K562 (cell line): ENCODE measurements around the gene FAM110D. TPM values are rescaled to one million over a fixed set of nuclear protein-coding genes. Genes with fewer than 3 reads are reported as not detected.

Experiments
- DPF2 ChIP-seq: fragments of 450-650 bp; IDR thresholded peaks from 2 replicates; pipeline ENCODE4 v1.6.1; 2016
- HDAC2 ChIP-seq: fragments of 450-650 bp; IDR thresholded peaks from 2 replicates; pipeline ENCODE4 v1.6.1; 2016; ENCODE audit warnings: mild to moderate bottlenecking
- HDAC8 ChIP-seq: fragments of 450-650 bp; IDR thresholded peaks from 2 replicates; pipeline ENCODE4 v1.6.1; 2016; ENCODE audit warnings: mild to moderate bottlenecking, missing genetic modification characterization, moderate library complexity, missing compliant biosample characterization
- MECOM ChIP-seq: fragments of 250-450 bp; sonication (Bioruptor Pico); IDR thresholded peaks from 2 replicates; pipeline ENCODE4 v1.8.0; 2022; ENCODE audit warnings: inconsistent platforms
- NFRKB ChIP-seq: fragments of 450-650 bp; IDR thresholded peaks from 2 replicates; pipeline ENCODE4 v1.6.1; 2016; ENCODE audit warnings: low read depth
- NR4A1 ChIP-seq, 2 experiments: fragments of 250-450 bp in 1 of 2; fragments of 450-650 bp in 1 of 2; sonication (Bioruptor Pico) in 1 of 2; IDR thresholded peaks; 2 replicates each; pipeline versions ENCODE4 v1.4.0 to v1.6.1; 2016 to 2020; ENCODE audit warnings: mild to moderate bottlenecking in 2 of 2, missing compliant biosample characterization in 1 of 2, missing genetic modification characterization in 1 of 2, moderate library complexity in 1 of 2
- TAF9B ChIP-seq: fragments of 450-650 bp; IDR thresholded peaks from 2 replicates; pipeline ENCODE4 v1.6.1; 2018; ENCODE audit warnings: mild to moderate bottlenecking; ENCODE audit not compliant: partially characterized antibody
- ZNF23 ChIP-seq: fragments of 250-450 bp; sonication (Bioruptor Pico); IDR thresholded peaks from 2 replicates; pipeline ENCODE4 v1.4.0; 2020; ENCODE audit warnings: mild to moderate bottlenecking
- ZNF239 ChIP-seq: fragments of 250-450 bp; sonication (Bioruptor Pico); IDR thresholded peaks from 2 replicates; pipeline ENCODE4 v1.4.0; 2020; ENCODE audit warnings: mild to moderate bottlenecking
- ZNF583 ChIP-seq: fragments of 250-450 bp; sonication (Bioruptor Pico); IDR thresholded peaks from 2 replicates; pipeline ENCODE4 v1.4.0; 2020
- ZNF584 ChIP-seq: fragments of 200-800 bp; sonication (Bioruptor generic); IDR thresholded peaks from 2 replicates; pipeline ENCODE4 v1.6.1; 2016; ENCODE audit warnings: low read depth, mild to moderate bottlenecking, missing genetic modification characterization, missing compliant biosample characterization
- ZNF707 ChIP-seq: fragments of 250-450 bp; sonication (Bioruptor Pico); conservative IDR thresholded peaks from 2 replicates; pipeline ENCODE4 v1.8.0; 2022; ENCODE audit warnings: inconsistent platforms, mild to moderate bottlenecking, moderate library complexity
- polyA plus RNA-seq, 8 experiments: library from polyadenylated mRNA; depleted of rRNA in 4 of 8; stranded (reverse) in 5 of 8; unstranded in 3 of 8; fragments of >200 nt; fragmentation: Nextera tagmentation in 2 of 8; fragmentation: Illumina TruSeq in 1 of 8; extraction: Ambion mirVana in 2 of 8; extraction: Trizol in 1 of 8; gene quantifications; 2 replicates each; pipeline versions ENCODE4 v1.2.1 to v1.2.3, GENCODE V29; 2011 to 2014; ENCODE audit warnings: inconsistent platforms in 1 of 8, missing spikeins in 1 of 8
- total RNA-seq, 7 experiments: library from RNA; depleted of rRNA in 6 of 7; stranded (reverse); fragments of >200 nt in 6 of 7; fragmentation: Illumina TruSeq in 2 of 7; extraction: Trizol in 2 of 7; gene quantifications; 2 replicates each; pipeline versions ENCODE4 v1.2.1 to v1.2.3, GENCODE V29; 2011 to 2021; ENCODE audit warnings: low replicate concordance in 1 of 7
- TF ChIP-seq, protein P1 (sequence below): fragments of 250-450 bp; sonication (Bioruptor Pico); IDR thresholded peaks from 2 replicates; pipeline ENCODE4 v1.9.0; 2021; ENCODE audit warnings: mild to moderate bottlenecking
- TF ChIP-seq, protein P2 (sequence below), 2 experiments: fragments of 450-650 bp; formaldehyde crosslinking in 1 of 2; IDR thresholded peaks; 2 replicates each; pipeline versions ENCODE4 v1.4.0 to v1.6.1; 2014 to 2020; ENCODE audit warnings: mild to moderate bottlenecking in 2 of 2, borderline replicate concordance in 1 of 2, low read depth in 1 of 2

FAM110D gene
- total and polyA plus RNA-seq, 9 of the 15 experiments (the other 6 are each of a cell fraction or from before 2014, with no cell fraction given): 0.04 to 1.1 (median 0.33) TPM

DNA sequence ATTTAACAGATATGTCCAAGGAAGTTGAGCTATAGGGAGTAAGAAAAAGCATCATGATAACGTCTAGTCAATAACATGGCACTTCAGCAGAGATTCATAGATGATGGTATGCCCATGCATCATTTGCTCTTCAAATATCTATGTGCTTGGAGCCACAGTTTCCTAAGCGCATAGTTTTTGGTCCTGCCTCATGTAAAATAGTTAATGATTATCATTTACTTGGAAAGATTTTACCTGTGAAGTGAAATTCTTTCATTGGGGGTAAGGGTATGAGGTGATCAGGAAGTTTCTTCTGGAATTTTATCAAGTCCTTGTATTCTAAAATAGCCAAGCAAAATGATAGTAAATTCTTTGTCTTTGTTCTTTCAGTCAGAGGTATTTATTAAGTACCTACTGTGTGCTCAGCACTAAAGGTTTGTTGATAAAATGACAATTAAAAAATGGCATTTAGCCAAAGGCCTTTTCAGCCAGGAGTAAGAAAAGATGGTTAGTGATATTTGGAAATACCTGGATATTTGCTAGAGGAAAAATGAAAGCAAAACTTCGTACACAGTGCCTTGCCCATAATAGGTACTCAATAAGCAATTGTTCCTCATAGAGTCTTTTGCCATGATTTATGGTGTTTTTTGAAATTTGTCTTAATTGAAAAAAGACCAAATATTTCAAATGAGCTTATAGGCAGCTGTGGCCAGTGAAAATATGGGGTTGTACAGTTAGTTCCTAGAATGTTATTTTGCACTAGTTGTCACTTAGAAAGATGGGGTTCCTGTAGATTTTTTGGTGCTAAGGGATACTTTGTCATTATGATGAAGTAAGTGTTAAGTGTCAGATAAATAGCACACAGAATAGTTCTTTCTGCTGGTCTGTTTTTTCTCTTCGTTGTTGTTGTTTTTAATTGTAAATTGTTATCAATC lies 34.2 kb upstream of the FAM110D start (continued):
- peak; percentile 65 for TF ChIP-seq HDAC8 (tag)
- TF ChIP-seq TAF9B: peak; percentile 18
- TF ChIP-seq ZNF23 (CRISPR knock-in tag): peak; percentile 73
- TF ChIP-seq HDAC2: no peak
- peak; percentile 88 for TF ChIP-seq ZNF583 (CRISPR knock-in tag)
- 0 out of 2 replicates have a peak, but pooled peaks have one; percentile 13 for TF ChIP-seq NFRKB
- TF ChIP-seq ZNF239 (CRISPR knock-in tag): peak; percentile 47
- no peak for TF ChIP-seq ZNF584 (CRISPR knock-in tag)
- TF ChIP-seq, protein P1, sequence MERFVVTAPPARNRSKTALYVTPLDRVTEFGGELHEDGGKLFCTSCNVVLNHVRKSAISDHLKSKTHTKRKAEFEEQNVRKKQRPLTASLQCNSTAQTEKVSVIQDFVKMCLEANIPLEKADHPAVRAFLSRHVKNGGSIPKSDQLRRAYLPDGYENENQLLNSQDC (CRISPR knock-in tag): no peak
- TF ChIP-seq, protein P2, sequence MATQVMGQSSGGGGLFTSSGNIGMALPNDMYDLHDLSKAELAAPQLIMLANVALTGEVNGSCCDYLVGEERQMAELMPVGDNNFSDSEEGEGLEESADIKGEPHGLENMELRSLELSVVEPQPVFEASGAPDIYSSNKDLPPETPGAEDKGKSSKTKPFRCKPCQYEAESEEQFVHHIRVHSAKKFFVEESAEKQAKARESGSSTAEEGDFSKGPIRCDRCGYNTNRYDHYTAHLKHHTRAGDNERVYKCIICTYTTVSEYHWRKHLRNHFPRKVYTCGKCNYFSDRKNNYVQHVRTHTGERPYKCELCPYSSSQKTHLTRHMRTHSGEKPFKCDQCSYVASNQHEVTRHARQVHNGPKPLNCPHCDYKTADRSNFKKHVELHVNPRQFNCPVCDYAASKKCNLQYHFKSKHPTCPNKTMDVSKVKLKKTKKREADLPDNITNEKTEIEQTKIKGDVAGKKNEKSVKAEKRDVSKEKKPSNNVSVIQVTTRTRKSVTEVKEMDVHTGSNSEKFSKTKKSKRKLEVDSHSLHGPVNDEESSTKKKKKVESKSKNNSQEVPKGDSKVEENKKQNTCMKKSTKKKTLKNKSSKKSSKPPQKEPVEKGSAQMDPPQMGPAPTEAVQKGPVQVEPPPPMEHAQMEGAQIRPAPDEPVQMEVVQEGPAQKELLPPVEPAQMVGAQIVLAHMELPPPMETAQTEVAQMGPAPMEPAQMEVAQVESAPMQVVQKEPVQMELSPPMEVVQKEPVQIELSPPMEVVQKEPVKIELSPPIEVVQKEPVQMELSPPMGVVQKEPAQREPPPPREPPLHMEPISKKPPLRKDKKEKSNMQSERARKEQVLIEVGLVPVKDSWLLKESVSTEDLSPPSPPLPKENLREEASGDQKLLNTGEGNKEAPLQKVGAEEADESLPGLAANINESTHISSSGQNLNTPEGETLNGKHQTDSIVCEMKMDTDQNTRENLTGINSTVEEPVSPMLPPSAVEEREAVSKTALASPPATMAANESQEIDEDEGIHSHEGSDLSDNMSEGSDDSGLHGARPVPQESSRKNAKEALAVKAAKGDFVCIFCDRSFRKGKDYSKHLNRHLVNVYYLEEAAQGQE (IDR thresholded peaks at IDR 0.05; ENCODE audit: borderline replicate concordance): no peak
- TF ChIP-seq, protein P2 (CRISPR knock-in tag; IDR thresholded peaks at IDR 0.05; ENCODE audit: low read depth): 0 out of 2 replicates have a peak, but pooled peaks have one; percentile 24
- TF ChIP-seq ZNF707 (CRISPR knock-in tag): 0 out of 2 replicates have a peak, but pooled peaks have one; percentile 14
- no peak for TF ChIP-seq NR4A1 (CRISPR knock-in tag; IDR thresholded peaks at IDR 0.05)
- peak; percentile 91 for TF ChIP-seq NR4A1 (tag; IDR thresholded peaks at IDR 0.05)
- peak; percentile 68 for TF ChIP-seq MECOM (CRISPR knock-in tag)
- no peak for TF ChIP-seq DPF2
